OCI-LY7 (cell line): Measurements from ENCODE around the gene CPNE7. TPM values are rescaled to one million over a fixed set of nuclear protein-coding genes. Genes with fewer than 3 reads are reported as not detected.

Experiments used
- BruUV-seq: library from RNA; stranded (reverse); fragments of 400-500 nt; replicated peaks from 2 replicates; lab custom pipeline; 2021; lab: Mats Ljungman, UMichigan
- CTCF ChIA-PET: fragments of 300-600 bp; sonication (Branson Sonifier 250); formaldehyde crosslinking; loops from one replicate; lab custom pipeline; 2022; ENCODE audit warnings: antibody characterized with exemption; ENCODE audit not compliant: unreplicated experiment; lab: Charles Lee
- POLR2A ChIA-PET: fragments of 300-600 bp; sonication (Branson Sonifier 250); formaldehyde crosslinking; loops from one replicate; lab custom pipeline; 2022; ENCODE audit warnings: antibody characterized with exemption; lab: Charles Lee
- DNase-seq: peaks from one replicate; pipeline ENCODE4 v3.0.0-alpha.2; 2015; ENCODE audit warnings: low spot score
- H2AFZ ChIP-seq: fragments of 200-600 bp; sonication (generic), shearing (Covaris generic); 2 replicates; pipeline ENCODE4 v1.6.1; 2014; ENCODE audit warnings: mild to moderate bottlenecking, antibody characterized with exemption, low read length, moderate library complexity
- H3K27ac ChIP-seq: fragments of 200-600 bp; sonication (generic); 2 replicates; pipeline ENCODE4 v1.5.1; 2014; ENCODE audit warnings: mixed run types, low read depth, mild to moderate bottlenecking, moderate library complexity, low read length, inconsistent platforms; ENCODE audit not compliant: poor library complexity, severe bottlenecking
- H3K36me3 ChIP-seq: fragments of 200-600 bp; sonication (generic); 2 replicates; pipeline ENCODE4 v1.6.1; 2014; ENCODE audit warnings: mild to moderate bottlenecking, antibody characterized with exemption, low read length, moderate library complexity, mixed read lengths; ENCODE audit not compliant: insufficient read depth
- H3K4me1 ChIP-seq: fragments of 200-600 bp; sonication (generic); 2 replicates; pipeline ENCODE4 v1.5.1; 2014; ENCODE audit warnings: mild to moderate bottlenecking, low read length; ENCODE audit not compliant: insufficient read depth, poor library complexity, severe bottlenecking
- H3K4me2 ChIP-seq: fragments of 200-600 bp; sonication (generic); 2 replicates; pipeline ENCODE4 v1.6.1; 2014; ENCODE audit warnings: mild to moderate bottlenecking, low read length
- H3K4me3 ChIP-seq: fragments of 200-600 bp; sonication (generic); 2 replicates; pipeline ENCODE4 v1.5.1; 2014; ENCODE audit warnings: mild to moderate bottlenecking, low read depth, low read length; ENCODE audit not compliant: poor library complexity, severe bottlenecking
- H3K79me2 ChIP-seq: fragments of 200-600 bp; sonication (generic); 2 replicates; pipeline ENCODE4 v1.6.1; 2016; ENCODE audit warnings: low read depth, mild to moderate bottlenecking, low read length, moderate library complexity, mixed read lengths; ENCODE audit not compliant: insufficient read depth
- H3K9me2 ChIP-seq: fragments of 200-600 bp; sonication (generic); 2 replicates; pipeline ENCODE4 v1.6.1; 2016; ENCODE audit warnings: mild to moderate bottlenecking, low read length, mixed read lengths; ENCODE audit not compliant: insufficient read depth
- H3K9me3 ChIP-seq: fragments of 200-600 bp; sonication (generic); 2 replicates; pipeline ENCODE4 v1.6.1; 2014; ENCODE audit warnings: mild to moderate bottlenecking, mixed run types, low read length, mixed read lengths
- H4K20me1 ChIP-seq: fragments of 200-600 bp; sonication (generic); 2 replicates; pipeline ENCODE4 v1.6.1; 2014; ENCODE audit warnings: mild to moderate bottlenecking, antibody characterized with exemption, low read length, moderate library complexity, mixed read lengths; ENCODE audit not compliant: insufficient read depth
- EZH2phosphoT487 ChIP-seq: fragments of 200-600 bp; sonication (generic); IDR thresholded peaks from 2 replicates; pipeline ENCODE4 v1.6.1; 2018; ENCODE audit warnings: low read depth, borderline replicate concordance, mild to moderate bottlenecking, mixed run types, antibody characterized with exemption, low read length, moderate library complexity, mixed read lengths
- intact Hi-C: fragments of 100-400 bp; cut with micrococcal nuclease; formaldehyde crosslinking; loops from one replicate; pipeline ENCODE4 v1.10.0; 2022; ENCODE audit not compliant: unreplicated experiment
- small RNA-seq: library from RNA; depleted of rRNA; stranded (forward); fragments of <200 nt; gene quantifications from one replicate; pipeline ENCODE3, GENCODE V24; 2014
- total RNA-seq, 2 experiments: library from RNA; depleted of rRNA in 1 of 2; stranded (reverse); fragments of >200 nt in 1 of 2; shearing (Covaris generic) in 1 of 2; gene quantifications; 2 replicates each; pipeline ENCODE4 v1.2.3, GENCODE V29; 2014 to 2022
- TF ChIP-seq, protein P1 (sequence below): fragments of 200-600 bp; sonication (generic); conservative IDR thresholded peaks from 2 replicates; pipeline ENCODE4 v1.5.1; 2014; ENCODE audit warnings: mild to moderate bottlenecking, antibody characterized with exemption, low read length, moderate library complexity, mixed read lengths

Gene CPNE7
- total RNA-seq, 2 experiments from 2014 or later = not detected

- ChIA-PET POLR2A (no interaction called here), CTCF (no interaction called here)
- Histone ChIP-seq H3K79me2 (no peaks in the 10 kb centered on the region), H3K27ac (no peak overlapping the region), H3K9me2 (no peaks in the 10 kb centered on the region), H3K36me3 (peaks cover 39% of the 10 kb centered on the region), H3K4me3 (no peak overlapping the region), H3K4me1 (no peaks in the 10 kb centered on the region), H2AFZ (no peak overlapping the region), H3K9me3 (no peaks in the 10 kb centered on the region), H3K4me2 (no peak overlapping the region), H4K20me1 (no peaks in the 10 kb centered on the region)
- no peak for DNase-seq
- no TSS peak for BruUV-seq
- TF ChIP-seq, protein P1, sequence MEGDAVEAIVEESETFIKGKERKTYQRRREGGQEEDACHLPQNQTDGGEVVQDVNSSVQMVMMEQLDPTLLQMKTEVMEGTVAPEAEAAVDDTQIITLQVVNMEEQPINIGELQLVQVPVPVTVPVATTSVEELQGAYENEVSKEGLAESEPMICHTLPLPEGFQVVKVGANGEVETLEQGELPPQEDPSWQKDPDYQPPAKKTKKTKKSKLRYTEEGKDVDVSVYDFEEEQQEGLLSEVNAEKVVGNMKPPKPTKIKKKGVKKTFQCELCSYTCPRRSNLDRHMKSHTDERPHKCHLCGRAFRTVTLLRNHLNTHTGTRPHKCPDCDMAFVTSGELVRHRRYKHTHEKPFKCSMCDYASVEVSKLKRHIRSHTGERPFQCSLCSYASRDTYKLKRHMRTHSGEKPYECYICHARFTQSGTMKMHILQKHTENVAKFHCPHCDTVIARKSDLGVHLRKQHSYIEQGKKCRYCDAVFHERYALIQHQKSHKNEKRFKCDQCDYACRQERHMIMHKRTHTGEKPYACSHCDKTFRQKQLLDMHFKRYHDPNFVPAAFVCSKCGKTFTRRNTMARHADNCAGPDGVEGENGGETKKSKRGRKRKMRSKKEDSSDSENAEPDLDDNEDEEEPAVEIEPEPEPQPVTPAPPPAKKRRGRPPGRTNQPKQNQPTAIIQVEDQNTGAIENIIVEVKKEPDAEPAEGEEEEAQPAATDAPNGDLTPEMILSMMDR = no peak
- TF ChIP-seq EZH2phosphoT487 = no peak
- intact Hi-C loops = no loop called here
Observed at GRCh38 chr16:89645122-89645521, 69.6 kb downstream of the CPNE7 start.

- no peak for DNase-seq
- TF ChIP-seq EZH2phosphoT487 = no peak
- TF ChIP-seq, protein P1 = no peak
- CTCF ChIA-PET = no interaction called here
- POLR2A ChIA-PET = no interaction called here
- Histone ChIP-seq H3K79me2 (no peaks in the 10 kb centered on the region), H2AFZ (no peak overlapping the region), H3K9me3 (no peaks in the 10 kb centered on the region), H3K36me3 (peaks cover 46% of the 10 kb centered on the region), H3K4me3 (no peak overlapping the region), H3K4me2 (no peak overlapping the region), H3K27ac (no peak overlapping the region), H3K4me1 (no peaks in the 10 kb centered on the region), H3K9me2 (no peaks in the 10 kb centered on the region), H4K20me1 (no peaks in the 10 kb centered on the region)
- intact Hi-C loops = no loop called here
- no TSS peak for BruUV-seq
Observed at GRCh38 chr16:89646270-89646669, 70.7 kb downstream of the CPNE7 start.

Small RNA genes within 50 kb of the gene (small RNA-seq; reads per million reads assigned to genes)
- not detected for gene SNORD68

Other genes starting within 250 kb of the CPNE7 start
- gene ANKRD11, start 85.2 kb upstream of the CPNE7 start, total RNA-seq (2014; rRNA removed; shearing (Covaris generic)) = 87.0 and 89.1 TPM in 2 replicates
- 247 and 251 TPM in 2 replicates for gene ANKRD11, start 85.2 kb upstream of the CPNE7 start, total RNA-seq (2022)
- gene SPG7, start 67.4 kb upstream of the CPNE7 start, total RNA-seq (2014; rRNA removed; shearing (Covaris generic)) = 77.6 and 92.7 TPM in 2 replicates
- gene SPG7, start 67.4 kb upstream of the CPNE7 start, total RNA-seq (2022) = 106 and 121 TPM in 2 replicates
- gene RPL13, start 15.1 kb upstream of the CPNE7 start, total RNA-seq (2014; rRNA removed; shearing (Covaris generic)) = 7,440 and 9,791 TPM in 2 replicates
- 2,903 and 2,928 TPM in 2 replicates for gene RPL13, start 15.1 kb upstream of the CPNE7 start, total RNA-seq (2022)
- gene DPEP1, start 37.9 kb downstream of the CPNE7 start, total RNA-seq (2014; rRNA removed; shearing (Covaris generic)) = not detected in 2 replicates
- not detected in 2 replicates for gene DPEP1, start 37.9 kb downstream of the CPNE7 start, total RNA-seq (2022)
- gene CHMP1A, start 82.0 kb downstream of the CPNE7 start, total RNA-seq (2014; rRNA removed; shearing (Covaris generic)) = 53.1 and 57.5 TPM in 2 replicates
- gene CHMP1A, start 82.0 kb downstream of the CPNE7 start, total RNA-seq (2022) = 67.2 and 76.2 TPM in 2 replicates
- gene SPATA33, start 82.1 kb downstream of the CPNE7 start, total RNA-seq (2014; rRNA removed; shearing (Covaris generic)) = 8.6 and 9.4 TPM in 2 replicates
- 17.3 and 18.2 TPM in 2 replicates for gene SPATA33, start 82.1 kb downstream of the CPNE7 start, total RNA-seq (2022)
- gene CDK10, start 110.9 kb downstream of the CPNE7 start, total RNA-seq (2014; rRNA removed; shearing (Covaris generic)) = 88.4 and 98.6 TPM in 2 replicates
- gene CDK10, start 110.9 kb downstream of the CPNE7 start, total RNA-seq (2022) = 129 and 130 TPM in 2 replicates
- 5.6 and 13.1 TPM in 2 replicates for gene SPATA2L, start 125.9 kb downstream of the CPNE7 start, total RNA-seq (2014; rRNA removed; shearing (Covaris generic))
- 6.7 and 7.2 TPM in 2 replicates for gene SPATA2L, start 125.9 kb downstream of the CPNE7 start, total RNA-seq (2022)
- gene VPS9D1, start 145.1 kb downstream of the CPNE7 start, total RNA-seq (2014; rRNA removed; shearing (Covaris generic)) = 2.0 and 3.1 TPM in 2 replicates
- gene VPS9D1, start 145.1 kb downstream of the CPNE7 start, total RNA-seq (2022) = 4.6 and 4.7 TPM in 2 replicates
- 27.4 and 31.0 TPM in 2 replicates for gene ZNF276, start 145.8 kb downstream of the CPNE7 start, total RNA-seq (2014; rRNA removed; shearing (Covaris generic))
- gene ZNF276, start 145.8 kb downstream of the CPNE7 start, total RNA-seq (2022) = 30.0 and 30.8 TPM in 2 replicates
- 390 and 478 TPM in 2 replicates for gene FANCA, start 240.9 kb downstream of the CPNE7 start, total RNA-seq (2014; rRNA removed; shearing (Covaris generic))
- 643 and 721 TPM in 2 replicates for gene FANCA, start 240.9 kb downstream of the CPNE7 start, total RNA-seq (2022)